GM10266 (cell line): ENCODE data around the gene KPNA3.
"Not testable (repeated sequence)": the region's sequence is repeated elsewhere in the genome, so short reads cannot be mapped to it uniquely, and the experiment has no call there.

ENCODE experiments used
- DNase-seq: peaks from one replicate; pipeline ENCODE4 v3.0.0; 2012; ENCODE audit errors: extremely low spot score
- TF ChIP-seq, protein P1 (sequence below): IDR thresholded peaks from 2 replicates; pipeline ENCODE4 v1.5.1; 2012; ENCODE audit warnings: mild to moderate bottlenecking, low read depth; ENCODE audit not compliant: control insufficient read depth, insufficient read depth; ENCODE audit errors: missing control alignments

Gene KPNA3

GRCh38 chr13:49820591-49821215 is 28.2 kb upstream of the KPNA3 start:
- TF ChIP-seq, protein P1, sequence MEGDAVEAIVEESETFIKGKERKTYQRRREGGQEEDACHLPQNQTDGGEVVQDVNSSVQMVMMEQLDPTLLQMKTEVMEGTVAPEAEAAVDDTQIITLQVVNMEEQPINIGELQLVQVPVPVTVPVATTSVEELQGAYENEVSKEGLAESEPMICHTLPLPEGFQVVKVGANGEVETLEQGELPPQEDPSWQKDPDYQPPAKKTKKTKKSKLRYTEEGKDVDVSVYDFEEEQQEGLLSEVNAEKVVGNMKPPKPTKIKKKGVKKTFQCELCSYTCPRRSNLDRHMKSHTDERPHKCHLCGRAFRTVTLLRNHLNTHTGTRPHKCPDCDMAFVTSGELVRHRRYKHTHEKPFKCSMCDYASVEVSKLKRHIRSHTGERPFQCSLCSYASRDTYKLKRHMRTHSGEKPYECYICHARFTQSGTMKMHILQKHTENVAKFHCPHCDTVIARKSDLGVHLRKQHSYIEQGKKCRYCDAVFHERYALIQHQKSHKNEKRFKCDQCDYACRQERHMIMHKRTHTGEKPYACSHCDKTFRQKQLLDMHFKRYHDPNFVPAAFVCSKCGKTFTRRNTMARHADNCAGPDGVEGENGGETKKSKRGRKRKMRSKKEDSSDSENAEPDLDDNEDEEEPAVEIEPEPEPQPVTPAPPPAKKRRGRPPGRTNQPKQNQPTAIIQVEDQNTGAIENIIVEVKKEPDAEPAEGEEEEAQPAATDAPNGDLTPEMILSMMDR: no peak
- no peak for DNase-seq

- DNase-seq: not testable (repeated sequence)
These were observed 23.6 kb upstream of the KPNA3 start for GRCh38 chr13:49816047-49816446.

GRCh38 chr13:49814551-49815270 is 22.2 kb upstream of the KPNA3 start:
- no peak for DNase-seq
- TF ChIP-seq, protein P1: no peak

- no peak for DNase-seq
- TF ChIP-seq, protein P1: no peak
These were observed 20.3 kb upstream of the KPNA3 start for GRCh38 chr13:49812812-49813211.

GRCh38 chr13:49811527-49811908 is 19.0 kb upstream of the KPNA3 start:
- DNase-seq: no peak

DNA sequence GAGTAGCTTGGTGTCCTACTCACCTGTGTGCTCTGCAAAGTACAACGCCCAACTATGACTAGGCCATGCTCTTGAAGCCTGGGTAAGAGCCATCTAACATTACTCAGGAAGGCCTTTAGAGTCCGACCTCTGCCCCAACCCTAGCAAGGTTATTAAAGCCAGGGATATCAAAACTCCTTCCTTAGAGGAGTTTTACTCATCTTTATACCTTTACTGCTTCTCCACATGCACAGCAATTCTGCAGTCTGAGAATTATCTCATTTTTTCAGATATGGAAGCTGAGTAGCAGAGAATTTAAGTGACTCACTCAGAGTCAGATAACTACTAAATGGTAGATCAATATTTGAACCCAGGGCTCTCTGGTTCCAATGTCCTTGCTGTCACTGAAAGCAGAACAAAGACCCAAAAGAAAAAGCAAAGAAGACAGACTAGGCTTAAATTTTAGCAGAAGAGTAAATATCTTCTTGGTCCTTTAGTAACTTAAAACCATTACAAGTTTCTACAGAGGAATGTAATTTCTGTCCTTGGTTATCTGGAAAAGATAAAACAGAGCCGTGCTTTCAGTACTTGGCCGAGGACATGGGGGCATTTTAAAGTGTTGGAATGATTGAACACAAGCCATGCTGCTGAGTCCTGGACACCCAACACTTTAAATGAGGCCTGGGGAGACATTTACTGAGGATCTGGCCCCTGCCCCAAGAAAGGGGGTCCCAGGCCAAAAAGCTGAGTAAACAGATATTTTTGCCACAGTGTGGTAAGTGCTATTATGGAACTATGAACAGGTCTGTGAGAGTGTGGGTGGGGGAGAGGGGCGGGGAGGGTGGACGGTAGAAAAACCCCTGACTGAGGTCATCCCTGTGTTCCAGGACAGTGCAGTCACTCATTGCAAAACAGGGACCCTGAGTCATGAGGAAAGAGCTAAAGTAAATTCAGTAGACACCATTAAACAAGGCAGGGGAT is 18.4 kb upstream of the KPNA3 start:
- DNase-seq: peak; percentile 33
- TF ChIP-seq, protein P1: no peak

More at GRCh38 chr13:49811527-49811908, 19.0 kb upstream of the KPNA3 start:
- TF ChIP-seq, protein P1: no peak

DNA sequence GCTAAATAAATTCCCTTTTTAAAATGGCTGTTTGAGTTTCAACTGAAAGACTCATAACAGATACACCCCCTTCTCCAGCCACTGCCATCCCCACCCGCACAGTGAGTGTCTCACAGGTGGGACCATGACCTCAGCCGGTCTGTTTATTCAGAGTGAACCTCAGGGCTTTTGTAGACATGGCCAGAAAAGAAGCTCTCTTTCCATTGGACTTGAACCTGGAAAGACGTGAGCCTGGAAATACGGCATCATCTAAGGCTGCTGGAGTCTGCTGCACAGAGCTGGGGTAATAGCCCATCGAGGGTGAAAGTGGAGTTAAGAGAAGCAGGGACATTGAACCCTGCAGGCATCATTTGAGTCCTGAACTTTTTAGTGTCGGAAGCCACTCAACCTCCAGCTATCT is 15.2 kb upstream of the KPNA3 start:
- DNase-seq: no peak
- TF ChIP-seq, protein P1: no peak
